ENCODE data around the gene PLPP4. TPM values are rescaled to one million over a fixed set of nuclear protein-coding genes. Genes with fewer than 3 reads are reported as not detected.

PLPP4 gene
- total RNA-seq, 1 donor from 2014 or later = not detected

- H3K36me3 Mint-ChIP-seq = no peaks in the 10 kb centered on the region
- no peaks in the 10 kb centered on the region for H3K9me3 ChIP-seq (ENCODE audit: low read depth)
- H3K4me1 Mint-ChIP-seq = peaks cover 26% of the 10 kb centered on the region
- no peak overlapping the region for H3K4me3 Mint-ChIP-seq
- peaks cover 29% of the 10 kb centered on the region for H3K4me1 ChIP-seq
- H3K27ac ChIP-seq = peak overlapping the region; percentile 44
- H3K9me3 Mint-ChIP-seq = peaks cover 17% of the 10 kb centered on the region
- DNase-seq (ENCODE audit: low spot score) = peak; percentile 65
- peaks cover 4% of the 10 kb centered on the region for H3K27me3 Mint-ChIP-seq (ENCODE audit: insufficient read depth, low read depth)
- H3K27me3 ChIP-seq = no peaks in the 10 kb centered on the region
- no peak overlapping the region for H2AFZ ChIP-seq (replicated peaks)
- H3K79me2 ChIP-seq (ENCODE audit: low read depth) = no peaks in the 10 kb centered on the region
- peak overlapping the region; percentile 42 for H3K27ac Mint-ChIP-seq
- no peaks in the 10 kb centered on the region for H4K20me1 ChIP-seq (ENCODE audit: low read depth)
- TF ChIP-seq, protein P1, sequence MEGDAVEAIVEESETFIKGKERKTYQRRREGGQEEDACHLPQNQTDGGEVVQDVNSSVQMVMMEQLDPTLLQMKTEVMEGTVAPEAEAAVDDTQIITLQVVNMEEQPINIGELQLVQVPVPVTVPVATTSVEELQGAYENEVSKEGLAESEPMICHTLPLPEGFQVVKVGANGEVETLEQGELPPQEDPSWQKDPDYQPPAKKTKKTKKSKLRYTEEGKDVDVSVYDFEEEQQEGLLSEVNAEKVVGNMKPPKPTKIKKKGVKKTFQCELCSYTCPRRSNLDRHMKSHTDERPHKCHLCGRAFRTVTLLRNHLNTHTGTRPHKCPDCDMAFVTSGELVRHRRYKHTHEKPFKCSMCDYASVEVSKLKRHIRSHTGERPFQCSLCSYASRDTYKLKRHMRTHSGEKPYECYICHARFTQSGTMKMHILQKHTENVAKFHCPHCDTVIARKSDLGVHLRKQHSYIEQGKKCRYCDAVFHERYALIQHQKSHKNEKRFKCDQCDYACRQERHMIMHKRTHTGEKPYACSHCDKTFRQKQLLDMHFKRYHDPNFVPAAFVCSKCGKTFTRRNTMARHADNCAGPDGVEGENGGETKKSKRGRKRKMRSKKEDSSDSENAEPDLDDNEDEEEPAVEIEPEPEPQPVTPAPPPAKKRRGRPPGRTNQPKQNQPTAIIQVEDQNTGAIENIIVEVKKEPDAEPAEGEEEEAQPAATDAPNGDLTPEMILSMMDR (IDR thresholded peaks at IDR 0.05) = no peak
- TF ChIP-seq EZH2phosphoT487 (IDR thresholded peaks at IDR 0.05) = no peak
- TF ChIP-seq EZH2 (IDR thresholded peaks at IDR 0.05) = no peak
- H3F3A ChIP-seq (ENCODE audit: low read depth) = peaks cover 24% of the 10 kb centered on the region
- no peaks in the 10 kb centered on the region for H3K36me3 ChIP-seq
- peak overlapping the region; percentile 66 for H3K4me2 ChIP-seq
- H3K9ac ChIP-seq = no peak overlapping the region
- H3K4me3 ChIP-seq = peak overlapping the region; percentile 28
These were observed 100.3 kb downstream of the PLPP4 start for GRCh38 chr10:120557311-120557710.

DNA sequence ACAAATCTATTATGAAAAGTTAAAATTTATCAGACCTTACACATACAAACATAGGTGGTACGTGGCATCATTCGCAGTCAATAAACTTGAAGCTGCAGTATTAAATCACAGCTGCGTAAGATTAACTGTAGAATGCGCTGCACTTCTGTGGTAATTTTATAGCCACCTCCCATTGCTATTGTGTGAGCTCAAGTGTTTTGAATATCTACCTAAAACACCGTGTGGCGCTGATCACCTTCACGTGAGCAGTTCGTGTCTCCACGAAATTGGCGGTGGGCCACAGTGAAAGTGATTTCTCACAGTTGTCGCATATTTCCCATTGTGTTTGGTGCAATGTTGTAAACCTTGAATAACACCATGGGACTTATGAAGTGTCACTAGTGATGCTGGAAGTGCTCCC, 102.8 kb downstream of the PLPP4 start:
- H3K27me3 ChIP-seq = no peaks in the 10 kb centered on the region
- no peaks in the 10 kb centered on the region for H3K36me3 ChIP-seq
- H3K4me1 Mint-ChIP-seq = peaks cover 26% of the 10 kb centered on the region
- no peaks in the 10 kb centered on the region for H3K36me3 Mint-ChIP-seq
- H3K4me3 ChIP-seq = no peak overlapping the region
- no peak overlapping the region for H3K27ac Mint-ChIP-seq
- H3K27me3 Mint-ChIP-seq (ENCODE audit: insufficient read depth, low read depth) = no peaks in the 10 kb centered on the region
- DNase-seq (ENCODE audit: low spot score) = no peak
- no peaks in the 10 kb centered on the region for H4K20me1 ChIP-seq (ENCODE audit: low read depth)
- H3K9me3 Mint-ChIP-seq = no peaks in the 10 kb centered on the region
- H3K9ac ChIP-seq = no peak overlapping the region
- H3K9me3 ChIP-seq (ENCODE audit: low read depth) = no peaks in the 10 kb centered on the region
- no peak for TF ChIP-seq EZH2 (IDR thresholded peaks at IDR 0.05)
- TF ChIP-seq, protein P1 (IDR thresholded peaks at IDR 0.05) = no peak
- no peak overlapping the region for H2AFZ ChIP-seq (replicated peaks)
- H3F3A ChIP-seq (ENCODE audit: low read depth) = peaks cover 24% of the 10 kb centered on the region
- peaks cover 29% of the 10 kb centered on the region for H3K4me1 ChIP-seq
- no peak overlapping the region for H3K27ac ChIP-seq
- no peak overlapping the region for H3K4me2 ChIP-seq
- no peak overlapping the region for H3K4me3 Mint-ChIP-seq
- H3K79me2 ChIP-seq (ENCODE audit: low read depth) = no peaks in the 10 kb centered on the region

- H3K79me2 ChIP-seq (ENCODE audit: low read depth) = no peaks in the 10 kb centered on the region
- Mint-ChIP-seq H3K4me3 (no peak overlapping the region), H3K9me3 (no peaks in the 10 kb centered on the region), H3K4me1 (peaks cover 2% of the 10 kb centered on the region), H3K27me3 (ENCODE audit: insufficient read depth, low read depth) (no peaks in the 10 kb centered on the region), H3K36me3 (no peaks in the 10 kb centered on the region), H3K27ac (no peak overlapping the region)
- H3K36me3 ChIP-seq = no peaks in the 10 kb centered on the region
- no peak overlapping the region for H3K4me2 ChIP-seq
- no peaks in the 10 kb centered on the region for H3K9me3 ChIP-seq (ENCODE audit: low read depth)
- H2AFZ ChIP-seq (replicated peaks) = no peak overlapping the region
- H3K4me1 ChIP-seq = peaks cover 3% of the 10 kb centered on the region
- H3K27ac ChIP-seq = no peak overlapping the region
- no peaks in the 10 kb centered on the region for H3K27me3 ChIP-seq
- no peak overlapping the region for H3K4me3 ChIP-seq
- DNase-seq (ENCODE audit: low spot score) = no peak
- H3F3A ChIP-seq (ENCODE audit: low read depth) = no peaks in the 10 kb centered on the region
- H4K20me1 ChIP-seq (ENCODE audit: low read depth) = no peaks in the 10 kb centered on the region
- no peak overlapping the region for H3K9ac ChIP-seq
- TF ChIP-seq EZH2 (IDR thresholded peaks at IDR 0.05) (no peak), EZH2phosphoT487 (IDR thresholded peaks at IDR 0.05) (no peak)
- TF ChIP-seq, protein P1 (IDR thresholded peaks at IDR 0.05) = no peak
These were observed 105.9 kb downstream of the PLPP4 start for GRCh38 chr10:120562956-120563355.
